ENCODE measurements around the gene TMEM30A.

GRCh38 chr6:75288023-75288422, 3.4 kb upstream of the TMEM30A start:
- TF ChIP-seq CTCF (IDR thresholded peaks at IDR 0.05; ENCODE audit: low read depth, low read length, missing input control) (no peak), SP1 (IDR thresholded peaks at IDR 0.05) (no peak), TAF1 (conservative IDR thresholded peaks at IDR 0.05) (no peak), YY1 (IDR thresholded peaks at IDR 0.05) (no peak), ZBTB33 (IDR thresholded peaks at IDR 0.05) (no peak), RAD21 (IDR thresholded peaks at IDR 0.05) (no peak), EGR1 (IDR thresholded peaks at IDR 0.05; ENCODE audit: low read depth in 2 of 2) (no peak), ATF3 (IDR thresholded peaks at IDR 0.05) (no peak), FOXA1 (IDR thresholded peaks at IDR 0.05) (no peak)
- TF ChIP-seq, protein P1, sequence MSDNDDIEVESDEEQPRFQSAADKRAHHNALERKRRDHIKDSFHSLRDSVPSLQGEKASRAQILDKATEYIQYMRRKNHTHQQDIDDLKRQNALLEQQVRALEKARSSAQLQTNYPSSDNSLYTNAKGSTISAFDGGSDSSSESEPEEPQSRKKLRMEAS (IDR thresholded peaks at IDR 0.05) = no peak
- TF ChIP-seq, protein P2, sequence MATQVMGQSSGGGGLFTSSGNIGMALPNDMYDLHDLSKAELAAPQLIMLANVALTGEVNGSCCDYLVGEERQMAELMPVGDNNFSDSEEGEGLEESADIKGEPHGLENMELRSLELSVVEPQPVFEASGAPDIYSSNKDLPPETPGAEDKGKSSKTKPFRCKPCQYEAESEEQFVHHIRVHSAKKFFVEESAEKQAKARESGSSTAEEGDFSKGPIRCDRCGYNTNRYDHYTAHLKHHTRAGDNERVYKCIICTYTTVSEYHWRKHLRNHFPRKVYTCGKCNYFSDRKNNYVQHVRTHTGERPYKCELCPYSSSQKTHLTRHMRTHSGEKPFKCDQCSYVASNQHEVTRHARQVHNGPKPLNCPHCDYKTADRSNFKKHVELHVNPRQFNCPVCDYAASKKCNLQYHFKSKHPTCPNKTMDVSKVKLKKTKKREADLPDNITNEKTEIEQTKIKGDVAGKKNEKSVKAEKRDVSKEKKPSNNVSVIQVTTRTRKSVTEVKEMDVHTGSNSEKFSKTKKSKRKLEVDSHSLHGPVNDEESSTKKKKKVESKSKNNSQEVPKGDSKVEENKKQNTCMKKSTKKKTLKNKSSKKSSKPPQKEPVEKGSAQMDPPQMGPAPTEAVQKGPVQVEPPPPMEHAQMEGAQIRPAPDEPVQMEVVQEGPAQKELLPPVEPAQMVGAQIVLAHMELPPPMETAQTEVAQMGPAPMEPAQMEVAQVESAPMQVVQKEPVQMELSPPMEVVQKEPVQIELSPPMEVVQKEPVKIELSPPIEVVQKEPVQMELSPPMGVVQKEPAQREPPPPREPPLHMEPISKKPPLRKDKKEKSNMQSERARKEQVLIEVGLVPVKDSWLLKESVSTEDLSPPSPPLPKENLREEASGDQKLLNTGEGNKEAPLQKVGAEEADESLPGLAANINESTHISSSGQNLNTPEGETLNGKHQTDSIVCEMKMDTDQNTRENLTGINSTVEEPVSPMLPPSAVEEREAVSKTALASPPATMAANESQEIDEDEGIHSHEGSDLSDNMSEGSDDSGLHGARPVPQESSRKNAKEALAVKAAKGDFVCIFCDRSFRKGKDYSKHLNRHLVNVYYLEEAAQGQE (IDR thresholded peaks at IDR 0.05) = no peak

All from liver (tissue), 3 donors.